ENCODE data around the gene FGFR3.

- TF ChIP-seq CTCF (IDR thresholded peaks at IDR 0.05; ENCODE audit: low read depth, low read length) (no peak), EZH2phosphoT487 (IDR thresholded peaks at IDR 0.05; ENCODE audit: low read depth) (no peak)
Measured at GRCh38 chr4:1746919-1747602, 46.0 kb upstream of the FGFR3 start.
